Upper lobe of left lung (tissue), 6 donors: ENCODE data around the gene RGS7. TPM values are rescaled to one million over a fixed set of nuclear protein-coding genes. Genes with fewer than 3 reads are reported as not detected.

Source experiments
- ATAC-seq, 2 donors: fragments of 200-7000 bp; cut with Tn5 transposase; one replicate each; pipeline ENCODE4 v1.9.1; 2022; ENCODE audit warnings: mild to moderate bottlenecking in 2 of 2, moderate library complexity in 2 of 2; ENCODE audit not compliant: low FRiP score in 2 of 2
- DNase-seq, 2 donors: peaks; one replicate each; pipeline ENCODE4 v3.0.0-alpha.2; 2019 to 2020
- H3K27ac ChIP-seq, 4 donors: fragments of 200-600 bp; sonication (generic); one replicate each; pipeline ENCODE4 v1.5.1; 2016 to 2019
- H3K27me3 ChIP-seq, 4 donors: fragments of 200-600 bp; sonication (generic); one replicate each; pipeline ENCODE4 v1.5.1; 2017 to 2019
- H3K36me3 ChIP-seq, 4 donors: fragments of 200-600 bp; sonication (generic); one replicate each; pipeline ENCODE4 v1.5.1; 2016 to 2019
- H3K4me1 ChIP-seq, 4 donors: fragments of 200-600 bp; sonication (generic); one replicate each; pipeline ENCODE4 v1.5.1; 2018 to 2019
- H3K4me3 ChIP-seq, 4 donors: fragments of 200-600 bp; sonication (generic); one replicate each; pipeline ENCODE4 v1.5.1; 2017 to 2019; ENCODE audit warnings: mild to moderate bottlenecking in 2 of 4, moderate library complexity in 1 of 4
- H3K9me3 ChIP-seq, 4 donors: fragments of 200-600 bp; sonication (generic); one replicate each; pipeline ENCODE4 v1.5.1; 2018 to 2019
- CTCF ChIP-seq, 6 experiments: fragments of 450-650 bp in 4 of 6; fragments of 200-600 bp in 2 of 6; sonication (generic) in 2 of 6; IDR thresholded peaks; one replicate each; pipeline ENCODE4 v1.5.1; 2016 to 2019; ENCODE audit warnings: antibody characterized with exemption in 6 of 6
- EP300 ChIP-seq, 4 donors: sonication (generic); formaldehyde crosslinking; IDR thresholded peaks; one replicate each; pipeline ENCODE4 v1.5.1; 2017; ENCODE audit warnings: antibody characterized with exemption in 4 of 4, control low read depth in 2 of 4
- POLR2A ChIP-seq, 4 donors: fragments of 450-650 bp; IDR thresholded peaks; one replicate each; pipeline ENCODE4 v1.5.1; 2016 to 2017; ENCODE audit warnings: antibody characterized with exemption in 4 of 4, mild to moderate bottlenecking in 2 of 4
- POLR2AphosphoS5 ChIP-seq, 2 donors: sonication (generic); formaldehyde crosslinking; IDR thresholded peaks; one replicate each; pipeline ENCODE4 v1.5.1; 2017; ENCODE audit warnings: antibody characterized with exemption in 2 of 2
- WGBS, 2 donors: methylation state at CpG; one replicate each; pipeline ENCODE4 v1.1.5; 2017 to 2018; 5-methylcytosine and 5-hydroxymethylcytosine counted together
- total RNA-seq, 6 donors: library from RNA; depleted of rRNA in 4 of 6; stranded (reverse); fragments of >200 nt in 4 of 6; gene quantifications; one replicate each; pipeline versions ENCODE4 v1.1.0 to v1.2.1, GENCODE V29; 2016 to 2021
- donor health status: DM: no; HTN: no; CAD: no; lungs with moderate emphysema.
- donor health status: DM: no; HTN: yes; CAD: no; lungs with severe emphysema.

RGS7 gene
- total RNA-seq, 6 donors from 2014 or later, result 0.15 TPM; not detected in 5

GRCh38 chr1:241181971-241182370 is 175.0 kb downstream of the RGS7 start:
- Histone ChIP-seq H3K4me3 (no peak overlapping the region), H3K9me3 (no peaks in the 10 kb centered on the region), H3K36me3 (no peaks in the 10 kb centered on the region), H3K4me1 (no peaks in the 10 kb centered on the region), H3K27ac (no peak overlapping the region), H3K27me3 (no peaks in the 10 kb centered on the region)
- TF ChIP-seq CTCF (IDR thresholded peaks at IDR 0.05), result no peak
- TF ChIP-seq POLR2A (IDR thresholded peaks at IDR 0.05), result no peak
- TF ChIP-seq EP300 (IDR thresholded peaks at IDR 0.05), result no peak
- no peak for TF ChIP-seq POLR2AphosphoS5 (IDR thresholded peaks at IDR 0.05)
- WGBS, 2 donors, result 70 to 88% methylated on average over 5 of the region's 5 CpGs
- ATAC-seq (no peak), DNase-seq (no peak)

DNA sequence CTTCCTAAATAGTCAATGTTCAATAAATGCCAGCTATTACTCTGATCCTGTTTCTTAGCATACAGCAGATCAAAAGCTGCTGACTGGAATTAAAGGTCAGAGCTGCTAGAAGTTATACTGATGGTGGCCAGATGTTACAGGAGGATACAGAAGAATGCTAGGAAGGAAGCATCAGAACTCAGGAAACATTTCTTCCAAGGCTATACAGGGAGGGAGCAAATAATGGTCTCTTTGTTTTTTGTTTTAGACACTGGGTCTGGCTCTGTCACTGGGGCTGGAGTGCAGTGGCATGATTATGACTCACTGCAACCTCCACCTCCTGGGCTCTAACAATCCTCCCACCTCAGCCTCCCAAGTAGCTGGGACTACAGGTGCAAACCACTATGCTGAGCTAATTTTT is 175.5 kb downstream of the RGS7 start:
- no peak for TF ChIP-seq POLR2A (IDR thresholded peaks at IDR 0.05)
- TF ChIP-seq EP300 (IDR thresholded peaks at IDR 0.05), result no peak
- TF ChIP-seq POLR2AphosphoS5 (IDR thresholded peaks at IDR 0.05), result no peak
- TF ChIP-seq CTCF (IDR thresholded peaks at IDR 0.05), result no peak
- H3K36me3 ChIP-seq, result no peaks in the 10 kb centered on the region
- H3K9me3 ChIP-seq, result no peaks in the 10 kb centered on the region
- H3K27ac ChIP-seq, result no peak overlapping the region
- no peaks in the 10 kb centered on the region for H3K27me3 ChIP-seq
- ATAC-seq (no peak), DNase-seq (no peak)
- H3K4me1 ChIP-seq, result no peaks in the 10 kb centered on the region
- H3K4me3 ChIP-seq, result no peak overlapping the region

DNA sequence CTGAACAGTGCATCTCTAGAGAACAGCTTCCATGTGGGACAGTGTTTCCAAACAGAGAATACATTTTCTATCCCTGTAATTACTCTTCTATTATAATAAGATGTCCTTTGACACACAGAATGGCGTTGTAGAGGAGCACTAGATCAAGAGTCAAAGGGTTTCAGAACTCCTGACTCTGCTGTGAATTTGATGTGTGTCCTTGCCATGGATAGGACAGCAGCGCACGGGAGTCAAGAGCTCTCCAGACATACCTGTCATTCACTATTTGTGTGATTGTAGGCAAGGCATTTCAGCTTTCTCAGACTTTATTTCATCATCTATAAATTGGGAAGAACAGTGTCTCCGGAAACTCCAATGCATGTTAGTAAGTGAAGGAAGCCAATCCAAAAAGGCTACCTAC is 176.4 kb downstream of the RGS7 start:
- no peak for ATAC-seq
- TF ChIP-seq POLR2A (IDR thresholded peaks at IDR 0.05), result no peak
- TF ChIP-seq CTCF (IDR thresholded peaks at IDR 0.05), result no peak
- TF ChIP-seq POLR2AphosphoS5 (IDR thresholded peaks at IDR 0.05), result no peak
- no peak for TF ChIP-seq EP300 (IDR thresholded peaks at IDR 0.05)

DNA sequence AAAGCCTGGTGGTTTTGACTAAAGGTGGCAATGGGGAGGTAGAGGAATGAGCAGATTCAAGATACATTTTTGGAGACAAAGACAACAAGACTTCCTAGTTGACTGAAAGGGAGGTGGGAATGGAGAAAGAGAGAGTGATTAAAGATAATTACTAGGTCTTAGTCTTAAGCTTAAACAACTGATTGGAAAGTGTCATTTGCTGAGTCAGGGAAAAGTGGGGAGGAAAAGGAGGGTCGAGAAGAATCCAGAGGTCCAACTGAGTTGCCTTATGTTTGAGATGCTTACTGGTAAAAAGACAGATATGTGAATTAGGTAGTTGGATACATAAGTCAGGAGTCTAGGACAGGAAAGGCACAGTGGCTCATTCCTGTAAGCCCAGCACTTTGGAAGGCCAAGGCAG is 179.3 kb downstream of the RGS7 start:
- ATAC-seq (no peak), DNase-seq (no peak)
- no peaks in the 10 kb centered on the region for H3K36me3 ChIP-seq
- WGBS, 2 donors, result 72 to 78% methylated on average over 1 of the region's 1 CpG
- H3K27ac ChIP-seq, result no peak overlapping the region
- no peaks in the 10 kb centered on the region for H3K9me3 ChIP-seq
- H3K27me3 ChIP-seq, result no peaks in the 10 kb centered on the region
- H3K4me1 ChIP-seq, result no peaks in the 10 kb centered on the region
- no peak for TF ChIP-seq CTCF (IDR thresholded peaks at IDR 0.05)
- TF ChIP-seq POLR2AphosphoS5 (IDR thresholded peaks at IDR 0.05), result no peak
- no peak for TF ChIP-seq EP300 (IDR thresholded peaks at IDR 0.05)
- TF ChIP-seq POLR2A (IDR thresholded peaks at IDR 0.05), result no peak
- no peak overlapping the region for H3K4me3 ChIP-seq

More for the DNA sequence above, 176.4 kb downstream of the RGS7 start:
- WGBS, 2 donors, result 75 to 87% methylated on average over 4 of the region's 4 CpGs
- no peak overlapping the region for H3K27ac ChIP-seq
- H3K4me1 ChIP-seq, result no peaks in the 10 kb centered on the region
- no peaks in the 10 kb centered on the region for H3K27me3 ChIP-seq
- no peaks in the 10 kb centered on the region for H3K9me3 ChIP-seq
- H3K4me3 ChIP-seq, result no peak overlapping the region
- no peak for DNase-seq
- H3K36me3 ChIP-seq, result no peaks in the 10 kb centered on the region

GRCh38 chr1:241172486-241172885 is 184.5 kb downstream of the RGS7 start:
- ATAC-seq, result no peak
- no peak overlapping the region for H3K27ac ChIP-seq
- H3K36me3 ChIP-seq, result no peaks in the 10 kb centered on the region
- no peaks in the 10 kb centered on the region for H3K9me3 ChIP-seq
- no peak for DNase-seq
- no peak overlapping the region for H3K4me3 ChIP-seq
- H3K4me1 ChIP-seq, result no peaks in the 10 kb centered on the region
- TF ChIP-seq POLR2A (IDR thresholded peaks at IDR 0.05), result no peak
- H3K27me3 ChIP-seq, result no peaks in the 10 kb centered on the region
